LNCaP clone FGC (cell line): ENCODE data around the gene RILPL1.

Experiments used
- DNase-seq: peaks from one replicate; pipeline ENCODE4 v3.0.0-alpha.2; 2011; ENCODE audit warnings: low read depth
- H3K4me3 ChIP-seq: 2 replicates; pipeline ENCODE4 v1.5.1; 2011; ENCODE audit warnings: mild to moderate bottlenecking, low read depth, low read length, control low read depth
- TF ChIP-seq, protein P1 (sequence below): IDR thresholded peaks from 2 replicates; pipeline ENCODE4 v1.5.1; 2012; ENCODE audit warnings: mild to moderate bottlenecking; ENCODE audit not compliant: control insufficient read depth, insufficient read depth; ENCODE audit errors: extremely low read depth

Gene RILPL1

DNA sequence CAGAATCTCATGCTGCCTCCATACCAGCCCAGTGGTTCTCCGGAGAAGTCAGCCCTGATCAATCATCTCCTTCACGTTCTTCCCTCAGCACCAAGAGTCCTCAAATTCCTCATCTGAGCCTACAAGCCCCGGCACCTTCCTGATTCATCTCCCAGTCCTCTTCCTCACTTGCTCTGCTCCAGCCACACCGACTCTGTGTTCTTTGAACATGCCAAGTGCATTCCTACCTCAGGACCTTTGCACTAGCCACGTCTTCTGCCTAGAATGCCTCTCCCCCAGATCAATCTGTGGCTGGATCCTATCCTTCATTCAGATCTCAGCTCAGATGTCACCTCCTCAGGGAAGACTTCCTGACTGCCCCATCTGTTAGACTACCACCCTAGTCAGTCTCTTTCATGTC lies 4.7 kb downstream of the RILPL1 start:
- no peak for DNase-seq
- no peak overlapping the region for H3K4me3 ChIP-seq

GRCh38 chr12:123526542-123527080 lies 6.9 kb downstream of the RILPL1 start:
- TF ChIP-seq, protein P1, sequence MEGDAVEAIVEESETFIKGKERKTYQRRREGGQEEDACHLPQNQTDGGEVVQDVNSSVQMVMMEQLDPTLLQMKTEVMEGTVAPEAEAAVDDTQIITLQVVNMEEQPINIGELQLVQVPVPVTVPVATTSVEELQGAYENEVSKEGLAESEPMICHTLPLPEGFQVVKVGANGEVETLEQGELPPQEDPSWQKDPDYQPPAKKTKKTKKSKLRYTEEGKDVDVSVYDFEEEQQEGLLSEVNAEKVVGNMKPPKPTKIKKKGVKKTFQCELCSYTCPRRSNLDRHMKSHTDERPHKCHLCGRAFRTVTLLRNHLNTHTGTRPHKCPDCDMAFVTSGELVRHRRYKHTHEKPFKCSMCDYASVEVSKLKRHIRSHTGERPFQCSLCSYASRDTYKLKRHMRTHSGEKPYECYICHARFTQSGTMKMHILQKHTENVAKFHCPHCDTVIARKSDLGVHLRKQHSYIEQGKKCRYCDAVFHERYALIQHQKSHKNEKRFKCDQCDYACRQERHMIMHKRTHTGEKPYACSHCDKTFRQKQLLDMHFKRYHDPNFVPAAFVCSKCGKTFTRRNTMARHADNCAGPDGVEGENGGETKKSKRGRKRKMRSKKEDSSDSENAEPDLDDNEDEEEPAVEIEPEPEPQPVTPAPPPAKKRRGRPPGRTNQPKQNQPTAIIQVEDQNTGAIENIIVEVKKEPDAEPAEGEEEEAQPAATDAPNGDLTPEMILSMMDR = no peak
- DNase-seq = no peak
- no peak overlapping the region for H3K4me3 ChIP-seq

More for the DNA sequence above, 4.7 kb downstream of the RILPL1 start:
- TF ChIP-seq, protein P1 = no peak

DNA sequence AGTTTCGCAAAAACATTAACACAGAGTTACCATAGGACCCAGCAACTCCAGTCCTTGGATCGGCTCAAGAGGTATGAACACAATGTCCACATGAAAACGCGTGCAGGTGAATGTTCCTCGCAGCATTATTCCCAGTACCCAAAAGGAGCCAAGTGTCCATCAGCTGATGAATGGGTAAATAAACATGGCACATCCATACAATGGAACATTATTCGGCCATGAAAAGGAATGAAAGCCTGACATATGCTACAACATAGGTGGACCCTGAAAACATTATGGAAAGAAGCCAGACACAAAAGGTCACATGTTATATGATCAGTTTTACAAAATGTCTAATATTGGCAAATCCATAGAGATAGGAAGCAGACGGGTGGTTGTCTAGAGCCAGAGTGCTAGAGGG lies 9.1 kb downstream of the RILPL1 start:
- no peak overlapping the region for H3K4me3 ChIP-seq
- DNase-seq = no peak

GRCh38 chr12:123523518-123523917 lies 10.0 kb downstream of the RILPL1 start:
- TF ChIP-seq, protein P1 = no peak
- H3K4me3 ChIP-seq = no peak overlapping the region
- DNase-seq = no peak

More for the DNA sequence above, 9.1 kb downstream of the RILPL1 start:
- TF ChIP-seq, protein P1 = no peak

DNA sequence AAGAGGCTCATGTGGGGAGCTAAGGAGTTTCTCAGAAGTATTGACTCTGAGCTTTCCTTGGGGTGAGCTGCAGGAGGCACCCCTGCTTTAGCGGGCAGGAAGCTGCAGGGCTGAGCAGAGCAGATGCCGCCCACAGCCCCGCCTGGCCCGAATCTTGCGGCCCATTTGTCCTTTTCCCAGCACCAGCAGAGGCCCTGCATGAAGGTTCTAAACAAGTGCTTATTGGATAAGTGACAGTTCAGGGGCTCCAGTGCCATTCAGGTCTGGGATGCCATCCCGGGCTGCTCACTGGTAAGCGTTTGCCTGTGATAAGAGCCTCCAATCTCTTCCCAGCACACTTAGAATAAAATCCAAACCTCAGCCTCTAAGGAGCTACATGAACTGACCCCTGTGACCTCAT lies 11.4 kb downstream of the RILPL1 start:
- no peak for DNase-seq
- no peak overlapping the region for H3K4me3 ChIP-seq
- TF ChIP-seq, protein P1 = no peak

GRCh38 chr12:123520567-123521474 lies 12.7 kb downstream of the RILPL1 start:
- no peak for DNase-seq
- H3K4me3 ChIP-seq = no peak overlapping the region
- TF ChIP-seq, protein P1 = no peak
